ENCODE data around the gene TCHP.
"Not testable (repeated sequence)": the region's sequence is repeated elsewhere in the genome, so short reads cannot be mapped to it uniquely, and the experiment has no call there.

Gene TCHP

GRCh38 chr12:109880043-109880931, 19.8 kb upstream of the TCHP start, which contains the start of gene GLTP:
TSS of gene GLTP (minus strand) at chr12:109880541. CDS start at chr12:109880374, 167 bp downstream.
- peak; percentile 93 for DNase-seq

- no peak for DNase-seq
These were observed 19.1 kb upstream of the TCHP start for GRCh38 chr12:109880938-109881337.

GRCh38 chr12:109881752-109882151, 18.3 kb upstream of the TCHP start:
- DNase-seq, result no peak

- no peak for DNase-seq
These were observed 16.6 kb upstream of the TCHP start for GRCh38 chr12:109883461-109883860.

- DNase-seq, result no peak
These were observed 14.5 kb upstream of the TCHP start for GRCh38 chr12:109885616-109886015.

- DNase-seq, result peak; percentile 26
These were observed 11.7 kb upstream of the TCHP start for GRCh38 chr12:109888179-109889020.

- no peak for DNase-seq
These were observed 9.4 kb upstream of the TCHP start for GRCh38 chr12:109890620-109891170.

- DNase-seq, result not testable (repeated sequence)
These were observed 8.3 kb upstream of the TCHP start for GRCh38 chr12:109891731-109892130.

GRCh38 chr12:109892165-109892715, 7.8 kb upstream of the TCHP start:
- DNase-seq, result no peak

GRCh38 chr12:109892748-109893147, 7.3 kb upstream of the TCHP start:
- DNase-seq, result no peak

- no peak for DNase-seq
These were observed 6.6 kb upstream of the TCHP start for GRCh38 chr12:109893261-109893995.

GRCh38 chr12:109894939-109895338, 5.1 kb upstream of the TCHP start:
- no peak for DNase-seq

- DNase-seq, result no peak
These were observed 3.9 kb upstream of the TCHP start for GRCh38 chr12:109896188-109896587.

GRCh38 chr12:109897029-109897428, 3.0 kb upstream of the TCHP start:
- DNase-seq, result no peak

- not testable (repeated sequence) for DNase-seq
These were observed 729 bp upstream of the TCHP start for GRCh38 chr12:109899345-109899744.

- no peak for DNase-seq
These were observed 892 bp downstream of the TCHP start for GRCh38 chr12:109900752-109901580.

GRCh38 chr12:109902891-109903418, 2.9 kb downstream of the TCHP start:
- no peak for DNase-seq

GRCh38 chr12:109905301-109905700, 5.2 kb downstream of the TCHP start:
- DNase-seq, result no peak

- no peak for DNase-seq
These were observed 10.3 kb downstream of the TCHP start for GRCh38 chr12:109910254-109910968.

- DNase-seq, result peak; percentile 23
These were observed 10.9 kb downstream of the TCHP start for GRCh38 chr12:109910969-109911348.

Measured in CD4-positive, alpha-beta T cell treated with Interleukin-6 for 4 hours (primary cell).